ENCODE results near the gene CTNNA3. TPM values are rescaled to one million over a fixed set of nuclear protein-coding genes. Genes with fewer than 3 reads are reported as not detected.
"Not testable (repeated sequence)": the region's sequence is repeated elsewhere in the genome, so short reads cannot be mapped to it uniquely, and the experiment has no call there.

Gene CTNNA3
- total and polyA plus RNA-seq, 2 donors, result 2.0 to 26.1 TPM

DNA sequence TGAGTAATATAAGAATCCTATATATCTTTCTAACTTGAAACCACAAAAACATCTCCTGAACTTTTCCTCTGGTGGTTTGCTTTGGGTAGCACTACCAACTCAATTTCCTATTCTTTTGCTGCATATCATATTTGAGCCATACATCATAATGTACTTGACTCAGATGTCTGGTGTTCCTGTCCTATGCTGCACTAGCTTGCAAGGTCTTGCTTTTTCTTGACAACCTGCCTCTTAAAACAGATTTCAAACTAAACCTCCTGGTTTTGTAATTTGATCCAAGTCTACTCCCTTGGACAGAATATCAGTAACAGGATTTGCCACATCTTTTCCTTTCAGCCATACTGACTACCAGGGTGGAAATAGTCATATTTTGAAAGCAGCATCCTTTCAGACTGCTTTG lies 1290.4 kb downstream of the CTNNA3 start:
- Histone ChIP-seq H3K27ac (ENCODE audit: low read depth) (no peak overlapping the region), H3K36me3 (ENCODE audit: insufficient read depth) (no peaks in the 10 kb centered on the region), H3K4me3 (ENCODE audit: low read depth, low read length) (no peak overlapping the region), H3K4me1 (ENCODE audit: insufficient read depth) (no peaks in the 10 kb centered on the region)
- no peak for DNase-seq (ENCODE audit: extremely low spot score)

DNA sequence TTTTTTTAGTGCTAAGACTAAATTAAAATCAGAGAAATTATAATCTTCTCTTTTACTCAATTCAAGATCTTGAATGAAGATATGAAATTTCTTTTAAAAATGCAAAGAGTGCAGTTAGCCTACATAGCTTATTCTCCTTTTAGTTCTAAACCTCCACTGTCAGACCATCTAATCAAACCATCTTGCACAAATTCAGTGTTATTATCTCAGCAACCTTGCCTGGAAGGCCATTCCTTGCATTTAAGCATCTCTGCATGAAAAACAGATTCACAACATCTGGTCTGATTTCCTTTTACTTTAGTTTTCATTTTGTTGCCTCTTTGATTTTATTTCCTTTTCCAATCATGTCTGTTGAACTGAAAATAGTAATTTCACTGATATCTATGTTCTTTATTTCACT lies 1297.3 kb downstream of the CTNNA3 start:
- DNase-seq (ENCODE audit: extremely low spot score), result no peak
- no peak overlapping the region for H3K4me3 ChIP-seq (ENCODE audit: low read depth, low read length)
- H3K36me3 ChIP-seq (ENCODE audit: insufficient read depth), result no peaks in the 10 kb centered on the region
- no peak overlapping the region for H3K27ac ChIP-seq (ENCODE audit: low read depth)
- H3K4me1 ChIP-seq (ENCODE audit: insufficient read depth), result no peaks in the 10 kb centered on the region

GRCh38 chr10:66394342-66395063 lies 1301.5 kb downstream of the CTNNA3 start:
- Histone ChIP-seq H3K27ac (ENCODE audit: low read depth) (no peak overlapping the region), H3K36me3 (ENCODE audit: insufficient read depth) (no peaks in the 10 kb centered on the region), H3K4me3 (ENCODE audit: low read depth, low read length) (no peak overlapping the region), H3K4me1 (ENCODE audit: insufficient read depth) (no peaks in the 10 kb centered on the region)
- DNase-seq (ENCODE audit: extremely low spot score), result no peak
- 89% methylated on average over 2 of the region's 2 CpGs for WGBS

DNA sequence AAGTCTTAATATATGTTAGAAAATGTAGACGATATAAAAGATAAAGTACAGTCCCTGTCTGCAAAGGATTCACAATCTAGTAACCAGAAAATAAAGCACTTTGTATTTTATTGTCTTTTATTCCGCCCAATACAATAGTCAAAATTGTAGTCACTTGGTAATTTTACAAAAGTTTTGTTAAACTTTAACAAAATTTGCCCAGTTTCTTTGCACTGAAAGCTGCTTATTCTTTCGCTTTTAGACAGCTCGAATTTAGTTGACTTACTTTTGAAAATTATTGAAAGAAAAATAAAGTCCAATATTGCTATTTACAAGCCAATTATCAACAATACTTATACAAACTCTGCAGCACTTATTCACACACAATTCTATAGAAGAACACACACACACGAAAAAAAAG lies 1305.1 kb downstream of the CTNNA3 start:
- H3K36me3 ChIP-seq (ENCODE audit: insufficient read depth), result no peaks in the 10 kb centered on the region
- DNase-seq (ENCODE audit: extremely low spot score), result no peak
- H3K4me1 ChIP-seq (ENCODE audit: insufficient read depth), result no peaks in the 10 kb centered on the region
- WGBS, result 88% methylated on average over 5 of the region's 5 CpGs
- H3K27ac ChIP-seq (ENCODE audit: low read depth), result no peak overlapping the region
- no peak overlapping the region for H3K4me3 ChIP-seq (ENCODE audit: low read depth, low read length)

GRCh38 chr10:66381045-66381444 lies 1315.0 kb downstream of the CTNNA3 start:
- Histone ChIP-seq H3K36me3 (ENCODE audit: insufficient read depth) (no peaks in the 10 kb centered on the region), H3K27ac (ENCODE audit: low read depth) (no peak overlapping the region), H3K4me1 (ENCODE audit: insufficient read depth) (no peaks in the 10 kb centered on the region), H3K4me3 (ENCODE audit: low read depth, low read length) (no peak overlapping the region)
- DNase-seq (ENCODE audit: extremely low spot score), result no peak

- WGBS, result 62% methylated on average over 3 of the region's 3 CpGs
Measured at GRCh38 chr10:66378117-66378876, 1317.7 kb downstream of the CTNNA3 start.

GRCh38 chr10:66368146-66368545 lies 1327.8 kb downstream of the CTNNA3 start:
- peak; percentile 2 for DNase-seq (ENCODE audit: extremely low spot score)
- no peak overlapping the region for H3K27ac ChIP-seq (ENCODE audit: low read depth)
- no peaks in the 10 kb centered on the region for H3K36me3 ChIP-seq (ENCODE audit: insufficient read depth)
- H3K4me3 ChIP-seq (ENCODE audit: low read depth, low read length), result no peak overlapping the region
- WGBS, result 34% methylated on average over 2 of the region's 2 CpGs
- no peaks in the 10 kb centered on the region for H3K4me1 ChIP-seq (ENCODE audit: insufficient read depth)

More at GRCh38 chr10:66378117-66378876, 1317.7 kb downstream of the CTNNA3 start:
- no peaks in the 10 kb centered on the region for H3K4me1 ChIP-seq (ENCODE audit: insufficient read depth)
- DNase-seq (ENCODE audit: extremely low spot score), result no peak
- no peaks in the 10 kb centered on the region for H3K36me3 ChIP-seq (ENCODE audit: insufficient read depth)
- no peak overlapping the region for H3K4me3 ChIP-seq (ENCODE audit: low read depth, low read length)
- H3K27ac ChIP-seq (ENCODE audit: low read depth), result no peak overlapping the region

DNA sequence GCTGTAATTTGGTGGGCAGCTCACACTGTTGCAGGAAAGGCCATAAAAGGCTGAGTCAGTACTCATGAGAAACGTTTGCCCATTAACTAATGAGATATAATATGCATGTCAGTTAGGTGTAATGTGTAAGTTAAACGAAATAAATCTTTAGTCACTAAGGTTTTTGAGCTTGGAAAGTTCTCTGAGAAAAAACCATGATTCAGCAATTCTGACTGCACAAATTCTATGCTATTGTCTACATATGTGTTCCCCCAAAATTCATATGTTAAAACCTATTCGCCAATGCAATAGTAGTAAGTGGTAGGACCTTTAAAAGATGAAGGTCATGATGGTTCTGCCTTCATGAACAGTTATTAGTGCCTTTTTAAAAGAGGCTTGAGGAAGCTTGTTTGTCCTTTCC lies 1329.8 kb downstream of the CTNNA3 start:
- Histone ChIP-seq H3K36me3 (ENCODE audit: insufficient read depth) (no peaks in the 10 kb centered on the region), H3K27ac (ENCODE audit: low read depth) (no peak overlapping the region), H3K4me3 (ENCODE audit: low read depth, low read length) (no peak overlapping the region), H3K4me1 (ENCODE audit: insufficient read depth) (no peaks in the 10 kb centered on the region)
- no peak for DNase-seq (ENCODE audit: extremely low spot score)
- WGBS, result 69% methylated on average over 3 of the region's 3 CpGs

DNA sequence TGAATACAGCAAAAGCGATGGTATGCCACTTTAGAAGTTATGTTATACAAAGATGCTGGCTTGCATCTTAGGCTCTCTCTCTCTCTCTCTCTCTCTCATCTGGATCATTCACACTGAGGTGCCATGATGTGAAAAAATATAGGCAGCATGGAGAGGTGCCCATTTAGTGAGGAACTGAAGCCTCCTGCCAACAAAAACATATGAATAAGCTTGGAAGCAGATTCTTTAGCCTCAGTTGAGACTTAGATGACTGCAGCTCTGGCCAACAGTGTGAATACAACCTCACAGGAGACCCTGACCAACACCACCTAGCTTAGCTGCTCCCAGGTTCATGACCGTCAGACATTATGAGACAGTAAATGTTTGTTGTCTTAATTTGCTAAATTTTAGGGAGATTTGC lies 1330.3 kb downstream of the CTNNA3 start:
- WGBS, result 49% methylated on average over 2 of the region's 2 CpGs
- no peaks in the 10 kb centered on the region for H3K4me1 ChIP-seq (ENCODE audit: insufficient read depth)
- H3K27ac ChIP-seq (ENCODE audit: low read depth), result no peak overlapping the region
- DNase-seq (ENCODE audit: extremely low spot score), result no peak
- H3K36me3 ChIP-seq (ENCODE audit: insufficient read depth), result no peaks in the 10 kb centered on the region
- H3K4me3 ChIP-seq (ENCODE audit: low read depth, low read length), result no peak overlapping the region

DNA sequence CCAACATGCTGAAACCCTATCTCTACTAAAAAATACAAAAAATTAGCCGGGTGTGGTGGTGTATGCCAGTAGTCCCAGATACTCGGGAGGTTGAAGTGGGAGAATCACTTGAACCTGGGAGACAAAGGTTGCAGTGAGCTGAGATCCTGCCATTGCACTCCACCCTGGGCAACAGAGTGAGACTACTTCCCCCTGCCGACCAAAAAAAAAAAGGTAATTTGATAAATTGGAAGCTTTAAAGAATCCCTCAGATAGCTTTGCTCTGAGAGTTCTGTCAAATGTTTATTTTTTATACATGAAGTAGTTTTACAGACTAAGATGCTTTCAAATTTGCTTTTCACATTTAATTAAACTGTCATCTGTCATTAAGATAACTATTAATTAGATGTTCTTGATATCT lies 1333.5 kb downstream of the CTNNA3 start:
- no peak overlapping the region for H3K4me3 ChIP-seq (ENCODE audit: low read depth, low read length)
- H3K36me3 ChIP-seq (ENCODE audit: insufficient read depth), result no peaks in the 10 kb centered on the region
- no peak for DNase-seq (ENCODE audit: extremely low spot score)
- H3K4me1 ChIP-seq (ENCODE audit: insufficient read depth), result no peaks in the 10 kb centered on the region
- H3K27ac ChIP-seq (ENCODE audit: low read depth), result no peak overlapping the region
- WGBS, result 91% methylated on average over 3 of the region's 3 CpGs

GRCh38 chr10:66353822-66354221 lies 1342.2 kb downstream of the CTNNA3 start:
- not testable (repeated sequence) for DNase-seq (ENCODE audit: extremely low spot score); H3K27ac ChIP-seq (ENCODE audit: low read depth); H3K4me1 ChIP-seq (ENCODE audit: insufficient read depth); H3K4me3 ChIP-seq (ENCODE audit: low read depth, low read length); H3K36me3 ChIP-seq (ENCODE audit: insufficient read depth)
- 89% methylated on average over 12 of the region's 12 CpGs for WGBS

GRCh38 chr10:66353422-66353821 lies 1342.6 kb downstream of the CTNNA3 start:
- Histone ChIP-seq H3K27ac (ENCODE audit: low read depth) (no peak overlapping the region), H3K4me1 (ENCODE audit: insufficient read depth) (no peaks in the 10 kb centered on the region), H3K4me3 (ENCODE audit: low read depth, low read length) (no peak overlapping the region), H3K36me3 (ENCODE audit: insufficient read depth) (no peaks in the 10 kb centered on the region)
- 57% methylated on average over 3 of the region's 3 CpGs for WGBS
- no peak for DNase-seq (ENCODE audit: extremely low spot score)

- 89% methylated on average over 1 of the region's 1 CpG for WGBS
- Histone ChIP-seq H3K4me3 (ENCODE audit: low read depth, low read length) (no peak overlapping the region), H3K36me3 (ENCODE audit: insufficient read depth) (no peaks in the 10 kb centered on the region), H3K27ac (ENCODE audit: low read depth) (no peak overlapping the region), H3K4me1 (ENCODE audit: insufficient read depth) (no peaks in the 10 kb centered on the region)
- DNase-seq (ENCODE audit: extremely low spot score), result no peak
Measured at GRCh38 chr10:66350622-66351399, 1345.2 kb downstream of the CTNNA3 start.

DNA sequence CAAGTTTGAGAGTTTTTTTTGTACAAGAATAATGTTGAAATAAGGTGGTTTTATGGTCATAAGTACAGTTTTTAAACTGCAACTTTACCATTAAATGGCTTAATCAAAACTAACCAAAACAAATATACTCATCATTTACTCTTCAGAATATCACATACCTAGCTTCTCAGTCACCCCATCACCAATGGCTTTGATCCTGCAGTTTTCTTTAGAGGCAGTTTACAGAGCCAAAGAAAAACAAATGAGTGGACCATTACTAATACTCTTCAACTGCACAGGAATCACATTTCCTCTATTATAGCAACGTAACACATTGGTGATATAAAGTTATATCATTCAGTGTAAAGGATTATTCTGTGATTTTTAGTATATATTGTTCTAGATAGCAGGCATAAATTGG lies 1346.3 kb downstream of the CTNNA3 start:
- Histone ChIP-seq H3K27ac (ENCODE audit: low read depth) (no peak overlapping the region), H3K4me1 (ENCODE audit: insufficient read depth) (no peaks in the 10 kb centered on the region), H3K4me3 (ENCODE audit: low read depth, low read length) (no peak overlapping the region), H3K36me3 (ENCODE audit: insufficient read depth) (no peaks in the 10 kb centered on the region)
- DNase-seq (ENCODE audit: extremely low spot score), result no peak
- 77% methylated on average over 1 of the region's 1 CpG for WGBS

All from urinary bladder (tissue), 4 donors.